ENCODE data around the gene NFIA.
"Not testable (repeated sequence)": the region's sequence is repeated elsewhere in the genome, so short reads cannot be mapped to it uniquely, and the experiment has no call there.

Gene NFIA

DNA sequence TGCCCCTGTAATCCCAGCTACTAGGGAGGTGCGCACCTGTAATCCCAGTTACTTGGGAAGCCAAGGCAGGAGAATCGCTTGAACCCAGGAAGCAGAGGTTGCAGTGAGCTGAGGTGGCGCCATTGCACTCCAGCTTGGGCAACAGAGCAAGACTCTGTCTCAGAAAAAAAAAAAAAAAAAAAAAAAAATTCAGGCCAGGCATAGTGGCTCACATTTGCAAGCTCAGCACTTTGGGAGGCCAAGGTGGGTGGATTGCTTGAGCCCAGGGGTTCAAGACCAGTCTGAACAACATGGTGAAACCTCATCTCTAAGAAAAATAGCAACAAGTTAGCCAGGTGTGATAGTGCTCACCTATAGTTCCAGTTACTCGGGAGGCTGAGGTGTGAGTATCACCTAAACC lies 20.8 kb upstream of the NFIA start:
- DNase-seq: not testable (repeated sequence)

DNA sequence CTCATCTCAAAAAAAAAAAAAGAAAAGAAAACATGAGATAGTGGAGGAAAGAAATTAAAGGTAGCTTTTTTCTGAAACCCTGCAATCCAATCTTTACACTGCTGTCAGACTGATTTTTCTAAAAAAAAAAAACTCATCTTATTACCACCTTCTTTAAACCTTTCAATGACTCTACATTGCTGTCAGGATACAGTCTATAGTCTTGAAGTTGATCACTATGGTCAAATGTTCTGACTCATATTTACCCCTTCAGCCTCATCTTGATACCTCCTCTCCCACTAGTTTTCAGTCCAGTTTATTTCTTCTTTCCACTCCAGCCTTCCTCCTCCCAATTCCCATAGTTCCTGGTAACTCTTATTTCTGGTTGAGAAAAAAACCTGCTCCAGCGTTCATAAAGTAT lies 17.7 kb upstream of the NFIA start:
- DNase-seq: no peak

DNA sequence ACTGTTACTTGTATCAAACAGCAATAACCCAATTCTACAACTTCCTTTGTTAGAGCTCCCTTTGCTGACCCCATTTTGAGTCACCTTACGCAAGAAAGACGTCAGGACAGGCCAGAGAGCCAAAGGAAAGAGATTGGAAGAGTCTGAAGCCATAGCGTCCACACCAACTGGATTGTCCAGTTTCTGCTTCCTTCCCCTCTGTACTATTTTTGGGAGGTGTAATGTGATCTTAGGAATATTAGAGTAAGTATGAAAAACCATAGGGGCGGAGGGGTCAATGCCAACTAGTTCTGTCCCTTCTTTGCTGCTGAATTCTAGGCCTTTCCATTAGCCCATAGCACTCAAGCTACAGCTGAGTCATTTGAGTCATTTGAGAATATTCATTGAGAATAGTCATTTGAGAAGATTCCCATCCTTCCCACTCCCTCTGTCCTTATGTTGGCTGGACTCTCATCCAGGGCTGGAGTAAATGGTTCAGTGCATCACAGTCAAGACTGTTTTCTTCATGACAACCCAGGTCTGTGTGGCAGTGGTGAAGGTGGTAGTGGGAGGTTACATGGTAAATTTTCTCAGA lies 14.8 kb upstream of the NFIA start:
- no peak for DNase-seq

DNA sequence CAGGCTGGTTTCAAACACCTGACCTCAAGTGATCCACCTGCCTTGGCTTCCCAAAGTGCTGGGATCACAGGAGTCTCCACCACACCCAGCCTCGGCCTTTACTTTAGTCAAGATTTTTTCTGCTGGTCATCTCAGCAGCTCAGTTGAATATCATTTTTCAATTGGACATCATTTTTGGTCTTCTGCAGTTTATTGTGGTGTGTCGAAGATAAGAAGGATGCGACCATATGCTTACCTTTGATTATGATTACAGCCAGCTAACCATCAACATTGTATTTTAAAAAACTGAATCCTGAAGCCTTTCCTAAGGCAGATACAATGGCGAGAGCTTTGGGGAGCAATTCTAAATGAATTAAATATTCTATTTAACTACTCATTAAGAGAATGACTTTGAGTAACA lies 12.3 kb upstream of the NFIA start:
- no peak for DNase-seq

DNA sequence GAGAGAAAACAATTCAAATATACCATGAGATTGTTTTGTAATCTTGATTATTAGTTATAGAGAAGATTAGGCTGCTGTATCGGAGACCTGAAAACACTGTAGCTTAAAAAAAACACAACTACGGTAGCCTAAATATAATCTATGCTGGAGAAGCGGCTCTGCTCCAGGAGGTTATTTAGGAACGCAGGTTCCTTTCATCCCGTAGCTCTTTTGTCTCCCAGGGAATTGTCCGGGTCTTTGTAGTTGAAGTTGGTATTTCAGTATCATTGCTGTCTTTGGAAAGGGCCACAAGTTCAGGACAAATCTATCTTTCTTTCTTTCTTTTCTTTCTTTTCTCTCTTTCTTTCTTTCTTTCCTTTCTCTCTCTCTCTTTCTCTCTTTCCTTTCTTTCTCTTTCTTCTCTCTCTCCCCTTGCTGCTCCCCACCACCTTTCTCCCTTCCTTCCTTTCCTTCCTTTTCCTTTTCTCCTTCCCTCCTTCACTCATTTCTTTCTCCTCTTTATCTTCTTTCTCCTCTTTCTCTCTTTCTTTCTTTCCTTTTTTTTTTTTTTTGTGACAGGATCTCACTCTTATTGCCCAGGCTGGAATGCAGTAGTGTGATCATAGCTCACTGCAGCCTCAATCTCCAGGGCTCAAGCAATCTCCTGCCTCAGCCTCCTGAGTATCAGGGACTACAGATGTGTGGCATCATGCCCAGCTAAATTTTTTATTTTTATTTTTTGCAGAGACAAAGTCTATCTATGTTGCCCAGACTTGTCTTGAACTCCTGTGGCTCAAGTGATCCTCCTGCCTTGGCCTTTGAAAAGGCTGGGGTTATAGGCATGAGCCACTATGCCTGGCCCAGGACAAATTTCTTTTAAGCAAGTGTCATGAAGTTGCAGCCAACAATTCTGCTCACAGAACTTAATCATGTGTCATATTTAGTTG lies 10.9 kb upstream of the NFIA start:
- no peak for DNase-seq

DNA sequence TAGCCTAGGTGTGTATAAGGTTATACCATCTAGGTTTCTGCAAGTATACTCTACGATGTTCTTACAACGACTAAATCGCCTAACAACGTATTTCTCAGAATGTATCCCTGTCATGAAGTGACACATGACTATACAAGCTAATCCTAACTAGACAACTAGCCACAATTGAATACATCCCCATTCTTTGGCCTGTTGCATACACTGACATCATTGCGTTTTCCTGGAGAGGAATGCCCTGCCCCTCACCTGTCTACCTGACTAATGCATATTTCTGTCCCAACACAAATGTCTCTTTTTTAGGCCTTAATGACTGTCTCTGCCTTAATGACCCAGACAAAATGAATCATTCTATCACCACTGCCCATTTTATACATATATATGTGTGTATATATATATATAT lies 8.5 kb upstream of the NFIA start:
- DNase-seq: no peak

DNA sequence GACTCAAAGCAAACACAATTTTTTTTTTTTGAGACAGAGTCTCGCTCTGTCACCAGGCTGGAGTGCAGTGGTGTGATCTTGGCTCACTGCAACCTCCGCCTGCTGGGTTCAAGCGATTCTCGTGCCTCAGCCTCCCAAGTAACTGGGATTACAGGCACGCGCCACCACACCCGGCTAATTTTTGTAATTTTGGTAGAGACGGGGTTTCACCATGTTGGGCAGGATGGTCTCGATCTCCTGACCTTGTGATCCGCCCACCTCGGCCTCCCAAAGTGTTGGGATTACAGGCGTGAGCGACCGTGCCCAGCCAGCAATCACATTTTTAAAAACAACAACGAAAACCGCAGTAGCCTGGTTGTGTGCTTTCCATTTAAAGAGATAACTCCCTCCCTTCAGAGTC lies 6.5 kb upstream of the NFIA start:
- DNase-seq: not testable (repeated sequence)

DNA sequence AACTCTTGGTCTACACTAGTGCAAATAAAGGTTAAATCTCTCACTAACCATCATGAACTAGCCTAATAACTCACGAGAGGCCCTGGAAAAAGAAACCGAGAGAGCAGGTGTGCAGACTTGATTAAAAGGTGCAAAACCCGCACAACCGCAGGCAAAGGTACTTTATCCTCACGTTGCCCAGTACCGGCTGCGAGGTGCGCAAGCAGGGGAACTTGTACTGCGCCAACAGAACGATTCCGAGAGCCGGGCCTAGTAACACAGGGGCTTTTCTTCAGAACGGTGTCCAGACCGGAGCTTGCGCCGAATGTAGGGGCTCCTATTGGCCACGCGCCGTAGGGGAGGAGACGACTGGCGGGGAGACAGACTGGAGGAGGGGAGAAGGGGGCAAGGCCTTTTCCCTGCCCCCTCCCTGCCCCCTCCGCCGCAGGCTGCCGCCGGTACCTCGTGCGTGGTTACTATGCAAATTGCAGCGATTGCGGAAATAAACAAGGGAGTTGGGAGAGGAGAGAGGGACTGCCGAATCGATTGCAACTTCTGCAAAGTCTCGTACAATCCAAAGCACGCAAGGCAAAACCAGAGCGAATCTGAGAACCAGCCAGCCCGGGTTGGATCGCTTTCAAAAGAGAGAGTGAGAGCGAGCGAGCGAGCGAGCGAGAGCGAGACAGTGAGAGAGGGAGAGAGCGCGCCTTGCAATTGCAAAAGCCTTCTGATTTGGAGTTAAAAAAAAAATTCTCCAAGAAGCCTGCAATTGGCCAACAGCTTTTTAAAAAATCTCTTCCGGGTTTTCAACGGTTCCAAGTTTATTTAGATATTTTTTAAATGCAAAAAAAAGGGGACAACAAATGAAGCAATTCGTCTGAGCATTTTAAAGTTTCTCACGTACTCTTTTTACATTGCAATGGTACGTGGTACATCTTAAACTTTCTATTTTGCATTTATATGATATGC lies 5.4 kb upstream of the NFIA start:
- peak; percentile 61 to 64 for DNase-seq

DNA sequence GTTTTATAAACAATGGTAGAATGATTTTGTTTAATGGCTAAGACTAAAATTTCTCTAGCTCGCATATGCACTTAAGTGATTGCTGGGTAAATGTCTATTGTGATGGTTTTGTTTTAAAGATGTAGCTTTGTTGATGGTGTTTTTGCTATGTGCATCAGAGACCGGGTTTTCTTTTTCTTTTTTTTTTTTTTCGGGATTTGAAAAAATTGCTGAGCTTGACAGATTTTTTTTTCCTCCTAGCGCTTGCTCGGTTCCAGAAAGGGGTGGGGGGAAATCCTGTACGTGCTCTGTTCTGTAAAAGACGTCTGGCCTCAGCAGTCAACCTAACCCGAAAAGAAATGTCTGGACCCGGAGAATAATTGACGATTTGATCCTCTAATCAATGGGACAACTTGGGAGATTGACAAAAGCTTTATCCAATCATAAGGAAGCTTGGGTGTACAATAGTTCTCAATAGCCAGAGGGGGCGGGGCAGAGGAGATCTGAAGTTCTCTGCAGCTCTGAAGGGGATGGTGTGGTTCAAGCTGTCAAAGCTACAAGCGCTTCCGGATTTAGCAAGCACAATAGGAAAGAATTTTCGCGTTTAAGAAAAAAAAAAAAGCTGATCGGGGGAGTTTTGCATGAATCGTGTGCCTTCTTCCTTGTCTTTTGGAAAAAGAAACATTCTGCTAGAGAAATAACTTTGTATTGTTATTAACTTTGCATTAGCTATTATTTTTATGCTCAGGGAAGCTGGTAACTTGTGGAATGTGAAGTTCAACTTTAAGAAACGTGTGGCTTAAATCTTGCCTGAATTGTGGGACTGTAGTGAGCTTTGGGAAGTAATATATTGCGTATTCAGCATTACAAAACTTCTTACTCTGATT lies 4.5 kb upstream of the NFIA start:
- peak; percentile 91 to 92 for DNase-seq

DNA sequence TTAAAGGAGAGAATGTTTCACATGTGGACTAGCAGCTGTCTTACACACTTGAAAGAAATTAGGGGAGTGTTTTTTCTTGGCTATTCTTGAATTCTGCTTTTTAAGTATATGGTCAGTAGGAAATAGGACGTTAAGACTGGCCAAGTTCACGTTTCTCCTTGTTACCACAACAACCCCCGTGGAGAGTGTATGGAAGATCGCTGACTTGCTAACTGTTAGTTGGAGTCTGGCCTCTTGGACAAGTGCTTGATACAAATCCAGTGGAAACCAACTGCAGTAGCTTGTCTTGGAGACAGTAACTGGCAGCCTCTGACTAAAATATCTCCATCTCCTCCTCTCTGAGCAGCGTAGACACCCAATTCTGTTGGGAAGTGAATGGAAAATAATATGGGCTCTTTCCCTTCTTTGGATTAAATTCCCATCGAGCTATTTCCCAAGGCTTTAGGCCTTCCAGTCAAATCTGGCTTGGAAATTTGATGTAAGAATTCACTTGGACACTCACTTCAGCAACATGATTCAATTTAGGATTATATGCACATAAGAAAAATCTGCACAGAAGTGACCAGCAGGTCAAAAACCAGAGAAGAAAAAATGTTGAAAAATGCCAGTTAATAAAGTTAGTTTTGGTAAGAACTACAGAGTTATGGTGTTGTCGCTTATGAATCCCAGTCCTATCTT lies 3.6 kb upstream of the NFIA start:
- no peak for DNase-seq

DNA sequence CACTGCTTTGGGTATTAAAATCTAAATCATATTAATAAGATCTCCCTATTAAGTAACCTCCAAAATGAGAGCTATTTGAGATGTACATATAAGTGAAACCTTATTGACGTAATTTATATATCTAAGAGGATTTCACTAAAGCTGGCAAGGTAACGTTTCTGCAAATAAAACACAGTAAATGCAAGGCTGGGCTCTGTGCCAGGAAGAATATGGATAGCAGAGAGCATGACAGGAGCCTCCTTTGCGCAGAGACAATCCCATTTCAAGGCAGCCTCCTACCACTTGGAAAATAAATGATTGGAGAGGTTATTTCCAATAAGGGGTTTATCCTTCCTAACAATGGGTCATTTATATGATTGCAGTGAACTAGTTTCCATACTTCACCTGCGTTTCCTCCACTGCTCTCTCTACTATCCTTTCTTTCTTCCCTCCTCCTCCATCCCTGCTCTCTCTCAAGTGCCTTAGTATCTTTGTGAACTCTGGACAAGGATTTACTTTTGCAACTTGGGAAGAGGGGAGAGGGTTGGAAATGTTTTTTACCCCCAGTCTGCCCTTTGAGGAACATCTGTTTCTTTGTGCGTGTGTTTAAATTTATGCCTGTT lies 3.0 kb upstream of the NFIA start:
- no peak for DNase-seq

DNA sequence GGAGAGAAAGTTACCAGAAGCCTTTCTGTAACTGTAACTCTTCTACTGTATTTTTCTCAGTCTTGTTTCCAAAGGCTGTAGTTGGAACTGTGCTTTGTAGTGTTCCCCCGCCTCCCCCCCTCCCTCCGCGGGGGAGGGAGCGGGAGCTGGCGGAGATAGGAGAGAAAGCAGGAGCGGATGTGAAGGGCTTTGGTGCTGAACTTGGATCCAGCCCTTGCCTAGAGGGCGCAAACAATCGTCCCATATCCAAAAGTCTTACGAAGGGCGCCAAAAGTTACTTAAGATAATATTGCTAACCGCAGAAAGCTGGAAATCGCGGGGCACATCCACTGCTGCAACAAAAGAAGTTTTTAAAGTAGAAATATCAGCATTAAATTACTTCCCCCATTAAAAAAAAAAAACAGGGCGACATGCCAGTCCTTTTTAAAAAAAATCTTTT lies 2.4 kb upstream of the NFIA start:
- no peak for DNase-seq

DNA sequence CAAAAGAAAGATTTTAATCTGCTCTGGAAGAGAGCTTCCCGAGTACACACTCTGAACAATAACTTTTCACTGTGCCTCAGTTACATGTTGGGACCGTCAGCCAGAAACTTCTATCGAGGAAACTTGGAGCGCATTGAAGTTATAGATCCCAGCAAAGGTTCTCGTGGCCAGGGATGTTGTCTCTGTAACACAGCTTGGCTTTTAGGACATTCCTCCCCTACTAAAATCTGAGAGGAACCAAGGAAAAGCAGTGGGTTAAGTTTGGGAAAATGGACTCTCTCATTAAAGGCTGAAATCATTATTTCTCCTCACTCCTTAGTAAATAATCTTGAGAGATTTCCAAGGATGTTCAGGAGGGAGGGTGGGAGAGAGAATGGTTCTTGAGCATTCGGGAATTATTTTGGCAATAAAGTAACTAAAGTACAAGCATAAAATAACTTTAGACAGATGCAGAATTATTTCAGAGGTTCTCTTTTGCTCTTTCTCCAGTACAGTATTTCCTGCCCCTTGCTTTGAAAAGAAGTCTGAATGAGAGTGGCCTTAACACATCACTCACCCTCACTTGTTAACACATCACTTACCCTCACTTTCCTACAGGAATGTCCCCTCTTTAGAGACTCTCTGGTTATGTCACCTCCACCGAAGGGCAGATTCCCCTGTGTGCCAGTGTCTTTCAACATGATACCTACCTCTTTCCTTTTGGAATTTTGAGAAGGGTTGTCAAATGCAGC lies 1.8 kb upstream of the NFIA start:
- no peak for DNase-seq

DNA sequence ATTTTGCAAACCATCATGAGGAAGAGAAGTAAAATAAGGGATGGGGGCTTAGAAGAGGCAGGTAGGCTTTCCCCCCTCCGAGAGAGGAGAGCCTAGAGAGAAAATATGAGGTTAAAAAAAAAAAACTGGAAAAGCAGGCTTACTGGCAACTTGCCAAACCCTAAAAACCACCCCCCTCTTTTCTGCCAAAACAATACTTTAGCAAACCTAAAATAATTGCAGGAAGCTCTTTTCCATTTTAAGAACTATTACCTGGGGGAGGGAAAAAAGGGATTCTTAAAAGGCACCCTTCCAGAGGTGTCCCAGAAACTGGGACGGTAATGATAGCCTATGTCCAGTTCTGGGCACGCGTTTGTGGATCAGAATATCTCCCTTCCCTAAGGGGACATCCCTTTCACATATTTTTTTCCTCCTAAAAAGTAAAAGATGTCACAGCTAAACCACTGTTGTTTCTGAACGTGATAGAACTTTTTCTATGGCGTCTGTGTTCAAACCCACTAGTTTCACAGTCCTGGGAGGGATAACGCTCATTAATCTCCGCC lies 1.1 kb upstream of the NFIA start:
- DNase-seq: no peak

DNA sequence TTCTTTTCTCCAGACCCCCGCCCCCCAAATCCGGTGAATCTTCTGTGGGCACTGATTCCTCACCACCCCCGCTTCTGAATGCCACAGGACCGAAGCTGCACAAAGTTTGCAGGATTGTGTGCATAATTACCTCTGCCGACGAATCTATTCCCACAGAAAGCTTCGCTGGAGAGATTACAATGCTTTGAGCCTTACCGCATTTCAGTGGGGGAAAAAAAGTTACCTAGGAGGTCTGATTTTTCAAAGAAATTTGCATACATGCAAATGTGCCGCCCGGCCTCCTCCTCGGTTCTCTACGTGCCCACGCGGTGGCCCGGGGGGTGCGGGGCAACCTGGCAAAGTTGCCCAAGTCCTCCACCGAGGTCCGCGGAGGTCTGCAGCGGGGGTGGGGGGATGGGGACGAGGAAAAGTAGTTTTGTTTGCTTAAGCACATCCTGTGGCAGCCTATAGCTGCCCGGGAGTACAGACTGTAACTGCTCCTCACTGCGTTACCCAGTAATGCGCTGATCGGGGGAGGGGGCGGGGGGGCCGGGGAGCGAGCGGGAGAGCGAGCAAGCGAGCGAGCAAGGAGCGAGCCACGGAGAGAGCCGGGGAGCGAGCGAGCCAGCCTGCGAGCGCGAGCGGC lies 563 bp upstream of the NFIA start:
- DNase-seq: peak; percentile 47 to 48

DNA sequence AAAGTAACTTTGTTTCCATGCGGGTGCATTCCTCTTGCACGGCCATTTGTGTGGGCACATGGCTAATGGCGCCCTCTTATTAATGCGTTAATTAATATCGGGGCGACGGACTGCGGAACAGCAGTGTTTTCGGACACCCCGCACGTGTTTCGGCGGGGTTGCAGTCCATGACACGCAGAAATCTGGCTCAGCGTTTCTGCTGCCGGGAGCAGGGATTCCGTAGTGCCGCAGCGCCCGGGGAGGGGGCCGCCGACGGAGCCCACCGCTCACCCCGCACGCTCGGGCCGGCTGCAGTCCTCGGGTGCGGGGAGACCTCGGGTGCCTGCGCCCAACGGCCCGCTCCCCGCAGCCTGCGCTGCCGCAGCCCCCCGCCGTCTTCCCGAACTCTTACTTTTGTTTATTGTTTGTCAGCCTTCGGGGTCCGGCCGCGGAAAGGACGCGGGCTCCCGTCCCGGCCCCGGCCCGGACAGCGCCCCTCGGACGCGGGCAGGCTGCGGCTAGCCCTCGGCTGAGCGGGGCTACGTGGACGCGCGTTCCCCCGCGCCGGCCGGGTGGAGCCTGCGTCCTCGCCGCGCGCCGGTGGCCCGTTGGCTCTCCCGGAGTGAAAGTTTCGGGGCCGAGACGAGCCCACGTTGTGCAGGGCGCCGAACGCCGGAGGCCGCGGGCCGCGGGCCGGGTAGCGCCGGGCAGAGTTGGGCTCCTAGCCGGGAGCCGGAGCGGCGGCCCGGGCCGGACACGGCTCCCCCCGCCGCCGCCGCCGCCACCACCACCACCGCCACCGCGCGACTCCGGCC lies 849 bp downstream of the NFIA start:
- DNase-seq: peak; percentile 4 to 6

DNA sequence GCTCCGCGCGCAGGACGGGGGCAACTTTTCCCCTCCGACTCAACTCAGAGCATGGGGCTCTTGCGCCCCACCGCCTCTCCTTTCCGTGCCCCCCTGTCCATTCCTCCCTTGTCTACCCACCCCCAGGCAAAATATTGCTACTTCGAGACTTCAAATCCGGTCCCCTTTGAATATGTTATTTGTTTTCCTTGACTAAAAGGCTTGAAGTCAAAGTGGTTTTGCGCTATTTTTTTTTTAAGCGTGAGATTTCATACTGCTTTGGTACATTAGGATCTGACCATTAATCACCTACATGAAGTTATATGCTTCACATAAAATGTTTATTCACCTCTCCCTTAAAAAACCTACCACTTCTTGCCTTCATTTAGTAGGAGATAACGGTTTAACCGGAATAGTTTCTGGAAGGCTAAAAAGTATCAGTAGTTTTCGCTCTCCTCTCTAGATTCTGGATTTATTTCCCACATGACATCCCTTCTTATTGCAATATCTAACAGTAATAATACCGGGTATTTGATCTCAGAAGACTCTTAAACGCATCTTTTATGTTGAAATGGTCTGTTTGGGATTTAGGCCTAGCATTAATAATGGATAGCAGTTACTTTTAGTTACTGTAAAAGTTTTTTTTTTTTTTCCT lies 1.6 kb downstream of the NFIA start:
- no peak for DNase-seq

DNA sequence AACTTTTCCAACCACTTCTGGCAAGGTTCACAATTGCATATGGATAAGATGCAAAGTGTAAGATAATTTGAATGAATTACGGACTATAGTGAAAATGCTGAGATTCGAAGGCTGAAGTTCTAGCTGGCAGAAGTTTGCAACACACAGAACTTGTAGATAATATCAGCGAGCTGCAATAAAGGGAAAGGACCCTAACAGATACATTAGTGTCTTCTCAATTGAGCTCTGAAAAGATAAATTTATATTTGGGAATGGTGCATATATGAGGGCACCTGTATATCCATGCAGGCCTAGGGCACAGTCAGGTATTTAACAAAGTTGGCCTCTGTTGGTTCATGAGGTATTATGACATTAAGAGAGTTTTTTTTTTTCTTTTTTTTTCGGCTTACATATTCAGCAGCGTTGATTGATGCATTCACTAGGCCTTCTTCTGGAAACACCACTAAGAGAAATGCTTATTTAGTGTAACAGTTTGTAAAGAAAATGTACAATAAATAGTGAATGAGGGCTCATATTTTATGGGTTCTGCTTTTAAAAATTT lies 2.2 kb downstream of the NFIA start:
- DNase-seq: no peak

Measured in activated CD4-positive, alpha-beta T cell treated with anti-CD3 and anti-CD28 coated beads, Interleukin-2, amount 50 U/mL, for 4 hours (primary cell).